ENCODE results near the gene CATSPER1.

The CATSPER1 gene

GRCh38 chr11:66014804-66015453, 11.3 kb downstream of the CATSPER1 start:
- H3K27me3 ChIP-seq (replicated peaks), result no peaks in the 10 kb centered on the region
- in situ Hi-C loops (cut with HindIII; ENCODE audit: low pct_ligation_motif_present, low sequenced_read_pairs), result no loop called here
- H3K36me3 ChIP-seq (replicated peaks), result no peaks in the 10 kb centered on the region
- TF ChIP-seq CTCF (IDR thresholded peaks at IDR 0.05; ENCODE audit: low read depth, low read length, missing control alignments), result no peak
- no peak for DNase-seq
- H3K27ac ChIP-seq, result no peak overlapping the region
- H3K4me3 ChIP-seq (ENCODE audit: low read depth, low read length), result no peak overlapping the region

GRCh38 chr11:66013762-66014100, 12.5 kb downstream of the CATSPER1 start:
- Histone ChIP-seq H3K36me3 (replicated peaks) (no peaks in the 10 kb centered on the region), H3K4me3 (ENCODE audit: low read depth, low read length) (no peak overlapping the region), H3K27me3 (replicated peaks) (no peaks in the 10 kb centered on the region), H3K27ac (no peak overlapping the region)
- in situ Hi-C loops (cut with HindIII; ENCODE audit: low pct_ligation_motif_present, low sequenced_read_pairs), result no loop called here
- no peak for TF ChIP-seq CTCF (IDR thresholded peaks at IDR 0.05; ENCODE audit: low read depth, low read length, missing control alignments)
- DNase-seq, result no peak

GRCh38 chr11:66012946-66013761, 13.1 kb downstream of the CATSPER1 start:
- no peak overlapping the region for H3K27ac ChIP-seq
- in situ Hi-C loops (cut with HindIII; ENCODE audit: low pct_ligation_motif_present, low sequenced_read_pairs), result no loop called here
- H3K36me3 ChIP-seq (replicated peaks), result no peaks in the 10 kb centered on the region
- no peak for DNase-seq
- no peaks in the 10 kb centered on the region for H3K27me3 ChIP-seq (replicated peaks)
- TF ChIP-seq CTCF (IDR thresholded peaks at IDR 0.05; ENCODE audit: low read depth, low read length, missing control alignments), result no peak
- H3K4me3 ChIP-seq (ENCODE audit: low read depth, low read length), result no peak overlapping the region

- Histone ChIP-seq H3K36me3 (replicated peaks) (no peaks in the 10 kb centered on the region), H3K4me3 (ENCODE audit: low read depth, low read length) (no peak overlapping the region), H3K27ac (no peak overlapping the region), H3K27me3 (replicated peaks) (no peaks in the 10 kb centered on the region)
- no peak for DNase-seq
- in situ Hi-C loops (cut with HindIII; ENCODE audit: low pct_ligation_motif_present, low sequenced_read_pairs), result no loop called here
- no peak for TF ChIP-seq CTCF (IDR thresholded peaks at IDR 0.05; ENCODE audit: low read depth, low read length, missing control alignments)
Observed at GRCh38 chr11:66012371-66012945, 13.8 kb downstream of the CATSPER1 start.

- Histone ChIP-seq H3K27me3 (replicated peaks) (no peaks in the 10 kb centered on the region), H3K4me3 (ENCODE audit: low read depth, low read length) (no peak within 1 kb of the TSS), H3K36me3 (replicated peaks) (no peaks in the 10 kb centered on the region), H3K27ac (no peak within 1 kb of the TSS)
- in situ Hi-C loops (cut with HindIII; ENCODE audit: low pct_ligation_motif_present, low sequenced_read_pairs), result no loop called here
- DNase-seq, result no peak
- no peak for TF ChIP-seq CTCF (IDR thresholded peaks at IDR 0.05; ENCODE audit: low read depth, low read length, missing control alignments)
Observed at GRCh38 chr11:66011785-66012303, 14.4 kb downstream of the CATSPER1 start, which contains the start of gene CST6. Gene CST6 (plus strand): TSS chr11:66012008. CDS start chr11:66012045, 37 bp downstream.

All from brain microvascular endothelial cell (primary cell).